ENCODE results near the gene CCL7. TPM values are rescaled to one million over a fixed set of nuclear protein-coding genes. Genes with fewer than 3 reads are reported as not detected.

Gene CCL7
- polyA plus RNA-seq, 4 donors: 0.15 TPM; not detected in 3

DNA sequence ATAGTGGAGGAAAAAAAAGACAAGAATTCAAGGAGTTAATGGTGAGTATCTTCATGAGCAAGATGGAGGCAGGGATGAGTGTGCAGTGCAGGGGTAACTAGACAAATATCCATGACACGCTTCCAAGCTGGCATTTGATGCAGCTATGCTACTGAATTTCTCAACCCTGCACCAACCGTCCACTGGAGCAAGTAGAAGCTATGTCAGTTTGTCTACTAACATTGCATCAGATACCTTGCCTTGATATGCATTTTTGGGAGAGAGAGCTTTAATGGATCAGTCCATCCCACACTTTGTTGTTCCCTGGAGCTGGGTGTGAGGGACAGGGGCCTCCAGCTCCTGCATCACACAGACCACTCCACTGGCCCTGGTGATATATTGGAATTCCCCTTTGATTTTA, 32.0 kb downstream of the CCL7 start:
- H3K36me3 ChIP-seq (ENCODE audit: control insufficient read depth in 3 of 3, insufficient read depth in 2 of 3, low read depth in 1 of 3, low read length in 3 of 3): no peaks in the 10 kb centered on the region
- no peak overlapping the region for H3K4me3 ChIP-seq (ENCODE audit: low read depth in 1 of 3, low read length in 3 of 3)
- 61 to 97% (median 80%) methylated on average over 2 of the region's 2 CpGs for WGBS, 3 donors
- H3K9me3 ChIP-seq (ENCODE audit: control insufficient read depth in 2 of 2, insufficient read depth in 1 of 2, low read depth in 1 of 2, low read length in 1 of 2): no peaks in the 10 kb centered on the region
- H3K27ac ChIP-seq (ENCODE audit: low read depth in 1 of 3, low read length in 2 of 3): no peak overlapping the region
- DNase-seq (no peak), FAIRE-seq (no peak)
- H3K4me1 ChIP-seq (ENCODE audit: control insufficient read depth in 3 of 3, insufficient read depth in 2 of 3, low read depth in 1 of 3, low read length in 2 of 3): no peaks in the 10 kb centered on the region
- no peaks in the 10 kb centered on the region for H3K27me3 ChIP-seq (ENCODE audit: control insufficient read depth in 3 of 3, insufficient read depth in 3 of 3, low read length in 3 of 3)

DNA sequence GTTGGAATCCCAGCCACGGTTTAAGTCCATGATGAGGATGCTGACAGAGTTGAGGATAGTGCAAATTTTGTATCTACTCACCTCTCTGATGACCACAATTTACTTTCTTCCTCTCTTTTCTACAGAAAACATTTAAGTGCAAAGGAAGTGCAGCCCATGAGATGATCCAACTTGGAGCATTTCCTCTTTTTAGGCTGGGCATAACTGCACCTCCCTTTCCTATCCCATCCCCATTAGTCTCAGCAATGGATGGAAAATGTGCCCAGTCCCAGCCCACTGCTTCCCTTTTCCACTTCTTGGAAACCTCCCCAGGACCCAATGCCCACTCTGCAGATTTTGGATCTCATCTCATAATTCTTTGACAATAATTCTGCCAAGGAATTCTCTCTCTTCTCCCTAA, 32.6 kb downstream of the CCL7 start:
- WGBS, 3 donors: 73 to 86% (median 84%) methylated on average over 1 of the region's 1 CpG
- H3K4me3 ChIP-seq (ENCODE audit: low read depth in 1 of 3, low read length in 3 of 3): no peak overlapping the region
- H3K4me1 ChIP-seq (ENCODE audit: control insufficient read depth in 3 of 3, insufficient read depth in 2 of 3, low read depth in 1 of 3, low read length in 2 of 3): no peaks in the 10 kb centered on the region
- H3K27ac ChIP-seq (ENCODE audit: low read depth in 1 of 3, low read length in 2 of 3): no peak overlapping the region
- H3K9me3 ChIP-seq (ENCODE audit: control insufficient read depth in 2 of 2, insufficient read depth in 1 of 2, low read depth in 1 of 2, low read length in 1 of 2): no peaks in the 10 kb centered on the region
- no peaks in the 10 kb centered on the region for H3K36me3 ChIP-seq (ENCODE audit: control insufficient read depth in 3 of 3, insufficient read depth in 2 of 3, low read depth in 1 of 3, low read length in 3 of 3)
- H3K27me3 ChIP-seq (ENCODE audit: control insufficient read depth in 3 of 3, insufficient read depth in 3 of 3, low read length in 3 of 3): no peaks in the 10 kb centered on the region
- FAIRE-seq: no peak
- no peak for DNase-seq

DNA sequence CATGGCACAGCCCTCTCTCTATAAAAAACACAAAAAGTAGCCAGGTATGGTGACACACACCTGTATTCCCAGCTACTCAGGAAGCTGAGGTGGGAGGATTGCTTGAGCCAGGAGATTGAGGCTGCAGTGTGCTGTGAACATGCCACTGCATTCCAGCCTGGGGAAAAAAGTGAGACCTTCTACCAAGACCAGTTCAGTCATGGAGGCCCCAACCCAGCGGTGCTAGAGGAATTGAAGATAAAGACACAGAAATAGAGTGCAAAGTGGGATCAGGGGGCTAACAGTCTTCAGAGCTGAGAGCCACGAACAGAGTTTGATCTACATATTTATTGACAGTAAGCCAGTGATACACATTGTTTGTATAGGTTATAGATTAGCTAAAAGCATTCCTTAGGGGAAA, 33.6 kb downstream of the CCL7 start:
- H3K36me3 ChIP-seq (ENCODE audit: control insufficient read depth in 3 of 3, insufficient read depth in 2 of 3, low read depth in 1 of 3, low read length in 3 of 3): no peaks in the 10 kb centered on the region
- DNase-seq (no peak), FAIRE-seq (no peak)
- H3K4me3 ChIP-seq (ENCODE audit: low read depth in 1 of 3, low read length in 3 of 3): no peak overlapping the region
- H3K27me3 ChIP-seq (ENCODE audit: control insufficient read depth in 3 of 3, insufficient read depth in 3 of 3, low read length in 3 of 3): no peaks in the 10 kb centered on the region
- H3K9me3 ChIP-seq (ENCODE audit: control insufficient read depth in 2 of 2, insufficient read depth in 1 of 2, low read depth in 1 of 2, low read length in 1 of 2): no peaks in the 10 kb centered on the region
- 76 to 79% (median 77%) methylated on average over 2 of the region's 2 CpGs for WGBS, 3 donors
- no peaks in the 10 kb centered on the region for H3K4me1 ChIP-seq (ENCODE audit: control insufficient read depth in 3 of 3, insufficient read depth in 2 of 3, low read depth in 1 of 3, low read length in 2 of 3)
- H3K27ac ChIP-seq (ENCODE audit: low read depth in 1 of 3, low read length in 2 of 3): no peak overlapping the region

DNA sequence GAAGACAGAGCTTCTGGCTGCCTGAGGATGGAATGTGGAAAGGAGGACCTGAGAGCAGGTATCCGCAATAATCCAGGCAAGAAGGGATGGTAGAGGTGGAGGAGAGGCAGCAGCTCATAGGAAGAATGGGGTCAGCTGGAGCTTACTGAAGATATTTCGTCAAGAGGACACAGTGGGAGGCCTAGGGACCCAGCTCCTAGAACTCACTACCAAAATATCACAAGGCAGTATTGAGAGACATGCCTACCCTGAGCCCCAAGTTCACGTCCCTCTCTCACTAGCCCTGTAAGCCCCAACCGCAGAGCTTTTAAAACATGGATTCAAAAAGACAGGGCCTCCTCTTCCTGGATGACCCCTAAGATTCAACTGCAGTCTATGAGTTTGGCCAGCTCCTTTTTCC, 35.0 kb downstream of the CCL7 start:
- DNase-seq: no peak
- Histone ChIP-seq H3K27ac (ENCODE audit: low read depth in 1 of 3, low read length in 2 of 3) (no peak overlapping the region), H3K27me3 (ENCODE audit: control insufficient read depth in 3 of 3, insufficient read depth in 3 of 3, low read length in 3 of 3) (no peaks in the 10 kb centered on the region), H3K36me3 (ENCODE audit: control insufficient read depth in 3 of 3, insufficient read depth in 2 of 3, low read depth in 1 of 3, low read length in 3 of 3) (no peaks in the 10 kb centered on the region), H3K4me3 (ENCODE audit: low read depth in 1 of 3, low read length in 3 of 3) (no peak overlapping the region), H3K9me3 (ENCODE audit: control insufficient read depth in 2 of 2, insufficient read depth in 1 of 2, low read depth in 1 of 2, low read length in 1 of 2) (no peaks in the 10 kb centered on the region), H3K4me1 (ENCODE audit: control insufficient read depth in 3 of 3, insufficient read depth in 2 of 3, low read depth in 1 of 3, low read length in 2 of 3) (no peaks in the 10 kb centered on the region)
- no peak for FAIRE-seq
- 88 to 94% (median 90%) methylated on average over 4 of the region's 4 CpGs for WGBS, 3 donors

DNA sequence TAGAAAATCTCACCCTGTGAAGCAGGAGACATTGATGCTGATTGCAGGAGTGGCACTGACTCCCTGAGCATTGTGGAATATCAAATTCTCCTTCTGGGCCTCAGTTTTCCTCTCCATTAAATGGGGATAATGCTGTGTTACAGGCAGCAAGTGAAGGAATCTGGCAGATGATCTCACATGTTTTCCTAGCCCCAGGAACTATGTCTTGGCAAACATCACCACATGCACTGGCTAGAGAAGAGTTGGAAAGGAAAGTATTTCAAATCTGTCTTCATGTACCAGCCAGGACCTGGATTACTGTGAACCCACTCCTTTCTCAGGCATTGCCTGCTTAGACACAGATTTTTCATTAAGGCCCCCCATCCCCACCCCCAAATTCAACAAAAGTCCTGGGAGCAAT, 35.6 kb downstream of the CCL7 start:
- FAIRE-seq: no peak

DNA sequence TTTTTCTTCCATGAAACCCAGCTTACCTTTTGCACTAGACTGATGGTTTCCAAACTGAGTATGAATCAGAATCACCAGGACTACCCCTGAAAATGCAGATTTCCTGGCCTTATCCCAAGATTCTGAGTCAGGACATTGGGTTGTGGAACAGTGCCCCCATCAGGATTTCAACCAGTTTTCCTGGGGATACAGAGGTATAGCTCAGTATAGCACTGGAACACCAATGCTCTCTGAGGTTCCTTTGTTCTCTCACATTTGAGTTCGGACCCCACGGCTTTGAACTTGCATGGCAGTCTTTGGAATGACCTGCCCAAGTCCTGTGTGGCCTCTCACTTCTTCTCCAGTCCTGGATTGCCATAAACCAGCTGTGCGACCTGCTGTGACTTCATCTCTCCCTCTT, 36.4 kb downstream of the CCL7 start:
- FAIRE-seq: no peak
- Histone ChIP-seq H3K36me3 (ENCODE audit: control insufficient read depth in 3 of 3, insufficient read depth in 2 of 3, low read depth in 1 of 3, low read length in 3 of 3) (no peaks in the 10 kb centered on the region), H3K27me3 (ENCODE audit: control insufficient read depth in 3 of 3, insufficient read depth in 3 of 3, low read length in 3 of 3) (peaks cover 0 to 3% (median 0%) of the 10 kb centered on the region in 3 donors), H3K27ac (ENCODE audit: low read depth in 1 of 3, low read length in 2 of 3) (no peak overlapping the region), H3K9me3 (ENCODE audit: control insufficient read depth in 2 of 2, insufficient read depth in 1 of 2, low read depth in 1 of 2, low read length in 1 of 2) (no peaks in the 10 kb centered on the region), H3K4me3 (ENCODE audit: low read depth in 1 of 3, low read length in 3 of 3) (no peak overlapping the region), H3K4me1 (ENCODE audit: control insufficient read depth in 3 of 3, insufficient read depth in 2 of 3, low read depth in 1 of 3, low read length in 2 of 3) (no peaks in the 10 kb centered on the region)
- DNase-seq: peak; percentile 5 to 12
- WGBS, 3 donors: 53 to 71% (median 55%) methylated on average over 3 of the region's 3 CpGs

More for the DNA sequence above, 35.6 kb downstream of the CCL7 start:
- no peak for DNase-seq
- Histone ChIP-seq H3K27me3 (ENCODE audit: control insufficient read depth in 3 of 3, insufficient read depth in 3 of 3, low read length in 3 of 3) (no peaks in the 10 kb centered on the region), H3K27ac (ENCODE audit: low read depth in 1 of 3, low read length in 2 of 3) (no peak overlapping the region), H3K4me3 (ENCODE audit: low read depth in 1 of 3, low read length in 3 of 3) (no peak overlapping the region), H3K9me3 (ENCODE audit: control insufficient read depth in 2 of 2, insufficient read depth in 1 of 2, low read depth in 1 of 2, low read length in 1 of 2) (no peaks in the 10 kb centered on the region), H3K36me3 (ENCODE audit: control insufficient read depth in 3 of 3, insufficient read depth in 2 of 3, low read depth in 1 of 3, low read length in 3 of 3) (no peaks in the 10 kb centered on the region), H3K4me1 (ENCODE audit: control insufficient read depth in 3 of 3, insufficient read depth in 2 of 3, low read depth in 1 of 3, low read length in 2 of 3) (no peaks in the 10 kb centered on the region)

DNA sequence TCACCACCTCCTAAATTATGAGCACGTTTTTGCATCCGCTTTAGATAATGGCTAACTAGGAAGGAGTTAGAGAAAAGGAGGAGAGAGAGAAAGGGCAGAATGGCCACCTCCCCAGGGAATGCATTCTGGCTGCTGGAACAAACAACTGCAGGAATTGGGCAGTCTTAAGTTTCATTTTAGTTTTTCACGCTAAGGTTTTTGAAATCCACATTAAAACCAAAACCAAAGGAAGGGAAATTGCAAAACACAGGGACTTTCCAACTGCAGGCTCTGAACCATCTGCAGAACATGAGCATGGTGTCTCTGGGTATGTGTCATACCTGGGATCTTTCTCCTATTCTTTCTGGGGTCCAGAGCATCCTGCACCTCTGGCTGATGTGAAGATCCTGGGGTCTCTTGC, 37.1 kb downstream of the CCL7 start:
- 50 to 62% (median 52%) methylated on average over 3 of the region's 3 CpGs for WGBS, 3 donors
- Histone ChIP-seq H3K4me3 (ENCODE audit: low read depth in 1 of 3, low read length in 3 of 3) (no peak overlapping the region), H3K27me3 (ENCODE audit: control insufficient read depth in 3 of 3, insufficient read depth in 3 of 3, low read length in 3 of 3) (peaks cover 0 to 3% (median 0%) of the 10 kb centered on the region in 3 donors), H3K36me3 (ENCODE audit: control insufficient read depth in 3 of 3, insufficient read depth in 2 of 3, low read depth in 1 of 3, low read length in 3 of 3) (no peaks in the 10 kb centered on the region), H3K27ac (ENCODE audit: low read depth in 1 of 3, low read length in 2 of 3) (no peak overlapping the region), H3K9me3 (ENCODE audit: control insufficient read depth in 2 of 2, insufficient read depth in 1 of 2, low read depth in 1 of 2, low read length in 1 of 2) (no peaks in the 10 kb centered on the region), H3K4me1 (ENCODE audit: control insufficient read depth in 3 of 3, insufficient read depth in 2 of 3, low read depth in 1 of 3, low read length in 2 of 3) (no peaks in the 10 kb centered on the region)
- DNase-seq (no peak), FAIRE-seq (no peak)

DNA sequence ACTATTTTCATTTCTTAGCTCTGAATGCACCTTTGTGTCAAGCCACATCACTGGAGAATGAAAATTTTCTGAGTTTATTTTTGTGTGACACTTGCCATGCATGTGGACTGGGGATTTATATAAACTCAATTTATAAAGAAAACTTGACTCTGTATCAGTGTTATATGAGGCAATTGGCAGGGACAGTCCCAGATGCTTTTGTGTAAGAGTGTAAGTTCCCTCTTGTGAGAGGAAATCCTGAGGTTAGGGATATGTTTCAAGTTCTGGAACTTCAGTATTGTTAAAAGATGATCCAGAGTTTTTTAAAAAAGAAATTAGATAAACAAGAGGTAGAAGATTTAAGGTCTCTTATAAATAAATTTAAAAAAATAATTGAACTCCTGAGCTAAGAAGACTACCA, 38.4 kb downstream of the CCL7 start:
- no peak for FAIRE-seq
- DNase-seq: no peak
- no peaks in the 10 kb centered on the region for H3K9me3 ChIP-seq (ENCODE audit: control insufficient read depth in 2 of 2, insufficient read depth in 1 of 2, low read depth in 1 of 2, low read length in 1 of 2)
- H3K27me3 ChIP-seq (ENCODE audit: control insufficient read depth in 3 of 3, insufficient read depth in 3 of 3, low read length in 3 of 3): peaks cover 0 to 3% (median 0%) of the 10 kb centered on the region in 3 donors
- no peaks in the 10 kb centered on the region for H3K4me1 ChIP-seq (ENCODE audit: control insufficient read depth in 3 of 3, insufficient read depth in 2 of 3, low read depth in 1 of 3, low read length in 2 of 3)
- no peaks in the 10 kb centered on the region for H3K36me3 ChIP-seq (ENCODE audit: control insufficient read depth in 3 of 3, insufficient read depth in 2 of 3, low read depth in 1 of 3, low read length in 3 of 3)
- no peak overlapping the region for H3K27ac ChIP-seq (ENCODE audit: low read depth in 1 of 3, low read length in 2 of 3)
- H3K4me3 ChIP-seq (ENCODE audit: low read depth in 1 of 3, low read length in 3 of 3): no peak overlapping the region

DNA sequence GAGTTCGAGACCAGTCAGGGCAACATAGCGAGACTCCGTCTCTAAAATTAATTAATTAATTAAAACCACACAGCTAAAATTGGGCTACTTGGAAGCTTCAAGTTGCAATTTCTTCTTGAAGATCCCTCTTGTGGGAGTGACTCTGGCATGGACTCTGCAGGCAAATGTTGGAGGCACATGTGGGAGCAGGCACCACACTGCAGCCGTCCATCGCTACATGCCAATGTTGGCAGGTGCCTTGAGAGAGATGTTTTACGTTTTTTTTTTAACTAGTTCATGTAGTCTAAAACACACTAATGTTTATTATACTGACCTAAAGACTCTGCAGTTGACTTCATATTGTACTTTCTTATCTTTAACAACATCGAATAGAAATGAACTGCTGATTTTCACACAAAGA, 41.3 kb downstream of the CCL7 start:
- no peak overlapping the region for H3K27ac ChIP-seq (ENCODE audit: low read depth in 1 of 3, low read length in 2 of 3)
- H3K27me3 ChIP-seq (ENCODE audit: control insufficient read depth in 3 of 3, insufficient read depth in 3 of 3, low read length in 3 of 3): peaks cover 0 to 3% (median 0%) of the 10 kb centered on the region in 3 donors
- DNase-seq (no peak), FAIRE-seq (no peak)
- WGBS, 3 donors: 78 to 82% (median 82%) methylated on average over 7 of the region's 7 CpGs
- no peaks in the 10 kb centered on the region for H3K36me3 ChIP-seq (ENCODE audit: control insufficient read depth in 3 of 3, insufficient read depth in 2 of 3, low read depth in 1 of 3, low read length in 3 of 3)
- no peaks in the 10 kb centered on the region for H3K9me3 ChIP-seq (ENCODE audit: control insufficient read depth in 2 of 2, insufficient read depth in 1 of 2, low read depth in 1 of 2, low read length in 1 of 2)
- no peak overlapping the region for H3K4me3 ChIP-seq (ENCODE audit: low read depth in 1 of 3, low read length in 3 of 3)
- no peaks in the 10 kb centered on the region for H3K4me1 ChIP-seq (ENCODE audit: control insufficient read depth in 3 of 3, insufficient read depth in 2 of 3, low read depth in 1 of 3, low read length in 2 of 3)
